Cardiac fibroblast (primary cell): Measurements from ENCODE around the gene LRRC15.
A peak's percentile ranks its signal among the peaks of the same experiment; 100 is the strongest.

Source experiments
- DNase-seq, 2 donors: peaks; one replicate each; pipeline versions ENCODE4 v3.0.0 to v3.0.0-alpha.2; 2010; ENCODE audit warnings: low read depth in 2 of 2
- H3K4me3 ChIP-seq, 2 donors: replicated peaks in 1 of 2; 1 replicate in 1 of 2; 2 replicates in 1 of 2; pipeline ENCODE4 v1.5.1; 2011; ENCODE audit warnings: low read depth in 2 of 2, low read length in 2 of 2, mild to moderate bottlenecking in 2 of 2, moderate library complexity in 1 of 2
- CTCF ChIP-seq: IDR thresholded peaks from one replicate; pipeline ENCODE4 v1.5.1; 2011; ENCODE audit warnings: low read depth, mild to moderate bottlenecking, low read length, inconsistent platforms

Gene LRRC15

GRCh38 chr3:194316918-194317317 is 52.6 kb downstream of the LRRC15 start:
- no peak for TF ChIP-seq CTCF
- DNase-seq: no peak
- H3K4me3 ChIP-seq: no peak overlapping the region

- peak overlapping the region in 1 of 2 donors; percentile 14 for H3K4me3 ChIP-seq
- no peak for TF ChIP-seq CTCF
- peak; percentile 58 to 67 for DNase-seq
Observed at GRCh38 chr3:194315965-194316361, 53.6 kb downstream of the LRRC15 start.

- peak; percentile 80 to 91 for DNase-seq
- TF ChIP-seq CTCF: peak; percentile 71
- peak overlapping the region; percentile 43 to 52 for H3K4me3 ChIP-seq
Observed at GRCh38 chr3:194315088-194315964, 54.2 kb downstream of the LRRC15 start.

DNA sequence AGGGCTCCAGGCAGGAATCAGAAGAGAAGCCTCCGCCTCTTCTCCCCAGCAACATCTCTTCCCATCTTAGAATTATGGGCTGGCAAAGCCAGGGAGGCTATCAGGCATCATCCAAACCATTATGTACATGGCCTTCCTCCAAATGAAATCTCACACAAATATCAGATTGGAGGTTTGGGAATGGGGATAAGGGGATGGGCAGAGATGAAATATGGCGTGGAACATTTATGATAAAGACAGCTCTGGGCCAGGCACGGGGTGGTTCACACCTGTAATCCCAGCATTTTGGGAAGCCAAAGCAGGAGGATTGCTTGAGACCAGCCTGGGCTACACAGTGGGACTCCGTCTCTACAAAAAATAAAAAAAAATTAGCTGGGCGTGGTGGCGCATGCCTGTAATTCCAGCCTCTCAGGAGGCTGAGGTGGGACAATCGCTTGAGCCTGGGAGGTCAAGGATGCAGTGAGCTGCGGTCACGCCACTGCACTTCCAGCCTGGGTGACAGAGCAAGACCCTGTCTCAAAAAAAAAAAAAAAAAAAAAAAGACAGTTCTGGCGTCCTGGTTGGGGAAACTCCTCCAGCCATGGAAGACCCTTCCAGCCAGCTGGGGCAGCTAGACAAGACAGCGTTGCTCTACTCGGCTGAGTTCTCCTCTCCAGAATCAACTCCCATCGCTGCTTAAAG is 55.0 kb downstream of the LRRC15 start:
- TF ChIP-seq CTCF: no peak
- H3K4me3 ChIP-seq: no peak overlapping the region

DNA sequence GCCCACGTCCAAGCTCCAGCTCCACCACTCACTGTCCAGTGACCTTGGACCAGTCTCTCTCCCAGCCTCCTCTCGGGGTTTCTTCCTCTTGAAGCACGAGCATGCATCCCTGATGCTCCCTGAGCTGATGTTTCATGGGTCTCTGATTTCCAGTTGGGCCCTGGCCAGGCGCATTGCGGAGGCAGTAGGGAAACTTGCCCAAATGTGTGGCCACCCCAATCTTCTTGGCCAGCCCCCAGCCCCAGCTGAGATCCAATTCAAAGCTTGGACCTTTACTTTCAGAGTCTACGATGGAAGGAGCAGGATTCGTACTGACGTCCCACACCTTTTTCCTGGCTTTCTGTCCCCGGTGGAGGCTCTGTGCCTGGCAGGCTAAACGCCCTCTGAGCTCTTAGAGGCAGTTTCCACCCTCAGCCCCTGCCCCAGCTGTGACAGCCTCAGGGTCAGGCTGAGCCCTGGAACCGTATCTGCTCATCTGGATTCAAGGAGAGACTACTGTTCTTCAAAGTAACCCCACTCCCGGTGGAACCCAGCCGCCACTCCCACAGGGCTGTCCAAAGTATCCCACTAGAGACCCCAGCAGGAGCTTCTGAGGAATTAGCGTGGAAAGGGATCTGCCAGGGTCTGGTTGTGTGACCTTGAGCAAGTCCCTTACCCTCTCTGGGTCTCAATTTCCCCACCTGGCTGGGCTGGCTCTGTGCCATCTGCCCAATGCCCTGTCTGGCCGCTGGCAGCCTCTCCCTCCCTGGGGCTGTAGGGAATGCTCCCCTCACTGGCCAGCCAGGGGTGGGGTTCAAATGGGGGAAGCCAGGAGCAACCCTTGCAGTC is 55.8 kb downstream of the LRRC15 start:
- H3K4me3 ChIP-seq: no peak overlapping the region
- DNase-seq: peak in 1 of 2 donors; percentile 82
- no peak for TF ChIP-seq CTCF

More for the DNA sequence above, 55.0 kb downstream of the LRRC15 start:
- DNase-seq: no peak

GRCh38 chr3:194312743-194313281 is 56.7 kb downstream of the LRRC15 start:
- no peak overlapping the region for H3K4me3 ChIP-seq
- no peak for TF ChIP-seq CTCF
- DNase-seq: peak; percentile 45 to 79
